ENCODE results near the gene DIAPH2. TPM values are rescaled to one million over a fixed set of nuclear protein-coding genes. Genes with fewer than 3 reads are reported as not detected.

DIAPH2 gene
- polyA plus RNA-seq, 1 donor = 9.5 TPM

DNA sequence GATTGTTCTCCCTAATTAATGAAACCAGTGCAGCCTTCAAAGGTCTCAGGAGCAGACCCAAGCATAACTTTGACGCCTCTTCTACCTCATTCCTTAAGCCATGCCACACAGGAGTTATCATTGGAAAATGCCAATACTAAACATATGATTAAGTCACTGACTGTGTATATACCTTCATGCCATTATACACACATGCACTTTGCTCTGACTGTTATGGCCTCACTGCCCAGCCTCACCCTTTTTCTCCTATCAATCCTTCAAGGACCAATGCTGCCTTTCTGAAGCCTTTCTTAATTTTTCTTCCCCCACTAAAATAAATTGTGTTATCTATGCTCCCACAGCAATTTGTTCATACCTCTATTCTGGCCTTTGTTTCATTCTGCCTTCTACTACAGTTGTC, 924.7 kb downstream of the DIAPH2 start:
- DNase-seq = no peak

DNA sequence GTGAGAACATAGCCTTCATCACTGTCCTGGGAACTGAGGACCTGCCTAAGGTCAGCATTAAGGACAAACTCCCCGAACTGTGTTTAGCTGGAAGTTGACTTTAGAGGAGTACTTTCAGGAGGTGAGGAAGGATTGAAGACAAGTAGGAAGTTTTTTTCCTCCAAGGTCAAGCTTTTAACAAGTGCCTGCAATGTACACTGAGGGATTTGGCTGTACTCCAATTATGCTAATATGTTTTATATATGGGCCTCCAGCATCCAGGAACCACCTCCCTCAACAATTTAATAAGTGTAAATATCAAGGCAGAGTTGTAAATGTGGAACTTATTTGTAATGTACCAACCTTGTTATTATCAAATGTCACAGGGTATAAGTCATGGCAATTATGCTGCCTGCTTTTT, 925.3 kb downstream of the DIAPH2 start:
- DNase-seq = no peak

DNA sequence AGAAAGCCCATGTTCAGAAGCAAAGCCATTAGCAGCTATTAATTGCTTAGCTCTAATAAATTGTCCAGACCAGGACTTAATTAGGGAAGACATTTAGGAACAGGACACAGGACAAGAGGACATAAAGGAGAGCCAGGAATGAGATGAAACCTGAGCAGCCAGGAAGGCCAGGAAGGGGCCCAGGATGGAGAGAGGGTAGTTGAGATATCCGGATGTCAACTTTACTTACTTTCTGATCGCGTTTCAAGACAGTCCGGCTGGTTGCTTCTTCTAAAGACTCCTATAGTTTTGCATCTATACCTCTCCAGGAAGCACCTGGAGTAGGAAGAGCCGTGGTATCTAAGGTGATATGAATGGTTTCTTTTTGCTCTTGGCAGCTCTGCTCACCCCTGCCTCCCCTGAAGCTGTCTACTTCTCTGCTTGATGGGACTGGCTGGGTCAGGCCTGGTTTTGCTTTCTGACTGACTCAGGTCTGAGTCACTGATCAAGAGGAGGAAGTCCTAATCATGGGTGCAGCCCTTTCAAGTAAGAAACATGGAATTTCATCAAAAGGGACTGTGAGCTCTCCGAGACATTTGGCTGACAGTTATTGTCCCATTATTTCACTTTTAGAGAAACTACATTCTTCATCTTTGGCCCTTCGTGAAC, 932.4 kb downstream of the DIAPH2 start:
- no peak for DNase-seq

DNA sequence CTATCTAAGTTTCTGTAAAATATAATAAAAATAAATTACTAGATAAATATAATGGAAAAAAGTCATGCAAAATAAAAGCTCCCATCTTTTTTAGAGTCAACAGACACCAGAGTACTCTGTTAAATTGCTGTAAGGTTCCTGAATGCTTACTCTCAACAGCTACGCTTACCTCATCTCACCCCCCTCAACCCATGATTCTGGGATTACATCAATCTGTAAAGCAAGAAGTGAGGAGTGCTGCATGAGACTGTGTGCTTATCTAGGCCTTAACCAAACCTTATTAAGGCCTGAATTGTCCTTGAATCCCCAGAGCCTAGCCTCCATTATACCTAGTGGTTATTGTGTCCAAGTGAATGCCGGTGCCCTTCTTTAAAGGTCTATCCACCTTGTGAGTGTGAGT, 934.9 kb downstream of the DIAPH2 start:
- DNase-seq = no peak

DNA sequence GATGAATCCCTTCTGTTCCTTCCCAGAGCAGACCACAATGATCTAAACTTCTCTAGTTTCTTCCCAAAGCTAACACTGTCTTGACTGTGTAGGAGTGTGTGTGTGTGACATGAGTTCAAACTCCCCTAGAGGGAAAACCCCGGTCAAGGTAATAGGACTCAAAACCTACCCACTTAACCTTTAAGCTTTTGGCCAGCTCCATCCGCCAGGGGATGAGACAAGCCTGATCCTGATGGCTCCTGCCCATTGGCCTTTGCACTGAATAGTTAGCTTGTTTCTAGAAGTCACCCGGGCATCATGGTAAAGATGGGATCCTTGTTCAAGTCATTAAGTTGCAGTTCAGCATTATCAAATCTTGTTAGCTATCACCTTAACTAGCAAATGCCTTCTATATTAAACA, 937.5 kb downstream of the DIAPH2 start:
- no peak for DNase-seq

DNA sequence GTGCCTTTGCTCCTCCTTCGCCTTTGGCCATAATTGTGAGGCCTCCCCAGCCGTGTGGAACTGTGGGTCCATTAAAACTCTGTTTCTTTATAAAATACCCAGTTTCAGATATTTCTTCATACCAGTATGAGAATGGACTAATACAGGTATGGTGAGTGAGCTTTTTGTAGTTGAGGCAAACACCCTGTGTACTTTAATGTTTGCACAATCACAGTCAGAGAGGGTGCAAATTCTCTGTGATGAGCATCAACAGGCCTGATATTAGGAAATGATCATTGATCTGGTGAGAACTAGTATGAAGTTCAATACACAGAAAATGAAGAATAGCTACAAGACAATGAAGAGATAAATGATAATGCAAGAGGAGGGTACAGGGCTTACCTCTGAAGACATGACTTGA, 943.7 kb downstream of the DIAPH2 start:
- DNase-seq = no peak

DNA sequence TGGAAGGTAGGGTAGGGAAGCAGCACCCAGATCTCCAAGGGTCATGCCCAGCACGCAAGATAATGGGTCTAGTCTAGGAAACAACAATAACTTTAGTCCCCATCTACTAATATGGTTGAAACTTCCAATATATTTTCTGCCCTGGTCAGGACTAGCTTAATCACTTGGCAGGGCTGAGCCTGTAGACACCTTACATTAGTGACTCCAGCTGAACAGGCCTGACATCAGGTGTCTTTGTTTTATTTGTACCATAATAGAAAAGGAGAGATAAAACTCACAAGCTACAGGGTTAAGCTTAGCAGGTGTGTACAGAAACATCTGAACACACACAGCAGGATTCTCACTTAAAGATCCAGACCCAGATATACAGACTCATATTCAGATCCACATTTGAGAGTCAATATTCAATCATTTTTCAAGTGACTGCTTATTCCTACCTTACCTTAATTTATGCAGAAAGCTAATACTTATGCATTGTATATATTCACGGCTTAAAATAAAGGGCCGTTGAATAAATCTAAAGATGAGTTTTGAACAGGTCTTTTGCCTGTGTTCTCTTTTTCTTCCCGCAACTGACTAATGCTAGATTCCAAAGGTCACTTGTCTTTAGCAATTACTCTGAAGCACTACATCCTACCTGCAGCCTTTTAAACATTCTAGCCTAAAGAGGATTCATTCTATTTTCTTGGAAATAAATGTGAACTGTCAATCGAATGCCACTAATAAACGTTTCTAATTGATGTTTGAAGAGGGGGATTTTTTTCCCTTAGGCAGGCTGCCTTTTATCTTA, 944.4 kb downstream of the DIAPH2 start:
- no peak for DNase-seq

DNA sequence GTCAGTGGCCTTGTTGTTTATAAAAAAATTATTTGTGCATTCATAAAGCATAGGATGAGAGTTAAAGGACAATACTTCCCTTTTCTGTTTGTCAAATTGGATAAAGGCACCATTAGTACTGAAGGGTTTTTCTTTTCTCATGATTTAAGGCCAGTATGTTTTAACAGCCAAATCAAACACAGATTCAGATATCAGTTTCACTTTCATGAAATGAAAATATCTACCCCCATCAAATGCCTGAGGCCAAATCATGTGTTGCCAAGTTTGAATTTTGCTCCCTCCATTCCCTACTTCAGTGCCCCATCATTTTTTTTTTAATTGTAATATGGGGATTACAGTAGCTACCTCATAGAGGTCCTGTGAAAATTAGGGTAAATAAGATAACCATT, 944.9 kb downstream of the DIAPH2 start:
- DNase-seq = no peak

DNA sequence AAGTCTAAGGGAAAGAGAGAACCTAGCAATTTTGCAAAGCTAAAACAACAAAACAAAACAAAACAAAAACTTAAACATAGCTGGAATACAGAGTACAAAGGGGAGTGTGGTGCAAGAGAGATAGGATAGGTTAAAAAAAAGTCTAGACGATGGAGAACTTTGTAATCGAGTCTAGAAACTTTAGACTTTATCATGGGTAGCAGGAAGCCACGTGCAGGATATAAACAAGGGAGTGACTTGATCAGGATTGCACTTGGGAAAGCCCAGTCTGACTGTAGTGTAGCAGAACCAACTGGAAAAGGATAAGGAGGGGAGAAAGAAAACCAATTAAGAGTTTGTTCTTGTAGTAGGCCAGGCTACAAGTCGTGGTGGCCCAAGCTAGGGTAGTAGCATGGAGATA, 949.2 kb downstream of the DIAPH2 start:
- DNase-seq = no peak

DNA sequence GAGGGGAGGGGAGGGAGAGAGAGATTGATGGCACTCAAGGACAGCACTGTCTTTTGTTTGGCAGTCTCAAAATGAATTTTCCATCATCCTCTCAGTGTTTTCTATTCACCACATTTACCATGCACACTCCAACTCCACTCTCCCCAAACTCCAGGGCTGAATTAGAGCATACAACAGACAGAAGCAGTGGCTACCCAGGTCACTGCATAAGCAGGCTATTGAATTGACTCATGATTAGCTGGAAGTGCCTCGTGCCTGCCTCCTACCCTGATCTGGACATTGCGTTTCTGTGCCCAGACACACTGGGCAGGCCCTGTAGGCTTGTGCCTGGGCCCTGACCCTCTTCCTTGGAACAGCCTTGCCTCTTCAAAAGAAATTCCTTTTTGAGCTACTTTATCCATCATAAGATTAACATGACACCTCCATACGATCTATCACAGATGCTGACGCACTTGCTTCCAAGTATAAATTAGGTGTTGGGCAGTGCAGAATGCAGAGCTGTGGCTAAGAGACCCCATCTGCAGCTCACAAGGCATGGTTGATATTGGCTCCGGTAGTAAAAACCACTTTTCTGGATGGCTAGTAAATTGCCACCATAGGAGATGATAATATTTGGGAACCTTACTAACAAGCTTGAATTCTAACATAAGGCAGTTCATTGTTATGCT, 952.0 kb downstream of the DIAPH2 start:
- DNase-seq = no peak

DNA sequence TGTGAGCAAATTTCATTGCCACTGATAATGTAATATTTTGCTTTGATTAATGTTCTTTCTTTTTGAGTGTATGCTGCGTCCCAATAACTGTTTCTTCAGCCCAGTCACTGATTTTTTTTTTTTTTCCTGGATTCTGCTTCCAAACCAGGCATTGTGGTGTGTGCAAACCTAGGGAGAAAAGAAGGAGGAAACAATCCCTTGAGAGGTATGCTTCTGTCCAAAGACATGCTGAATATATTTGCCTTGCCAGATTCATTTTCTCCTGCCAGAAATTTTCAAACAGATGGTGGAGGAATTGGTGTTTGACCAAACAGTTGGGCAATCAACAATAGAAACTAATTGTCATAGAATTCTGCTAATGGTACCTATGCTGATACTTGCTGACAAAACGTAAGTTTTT, 952.6 kb downstream of the DIAPH2 start:
- DNase-seq = no peak

DNA sequence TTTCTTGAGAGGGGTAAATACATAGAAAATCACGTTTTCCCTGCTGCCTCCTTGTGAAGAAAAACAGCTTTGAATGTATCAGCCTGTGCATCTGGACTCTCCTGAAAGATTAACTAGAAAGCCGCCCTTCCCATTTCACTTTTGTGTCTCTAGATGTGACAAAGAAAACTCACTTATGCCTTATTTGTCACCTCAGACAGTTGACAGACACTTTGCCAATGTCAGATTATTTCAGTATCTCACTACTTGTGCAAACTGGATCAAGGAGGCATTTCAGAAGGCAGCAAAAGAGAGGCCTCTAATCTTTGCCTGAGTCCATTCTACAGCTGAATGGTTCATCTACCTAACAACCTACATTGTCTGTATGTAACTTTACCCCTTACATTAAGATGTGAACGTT, 954.0 kb downstream of the DIAPH2 start:
- no peak for DNase-seq

DNA sequence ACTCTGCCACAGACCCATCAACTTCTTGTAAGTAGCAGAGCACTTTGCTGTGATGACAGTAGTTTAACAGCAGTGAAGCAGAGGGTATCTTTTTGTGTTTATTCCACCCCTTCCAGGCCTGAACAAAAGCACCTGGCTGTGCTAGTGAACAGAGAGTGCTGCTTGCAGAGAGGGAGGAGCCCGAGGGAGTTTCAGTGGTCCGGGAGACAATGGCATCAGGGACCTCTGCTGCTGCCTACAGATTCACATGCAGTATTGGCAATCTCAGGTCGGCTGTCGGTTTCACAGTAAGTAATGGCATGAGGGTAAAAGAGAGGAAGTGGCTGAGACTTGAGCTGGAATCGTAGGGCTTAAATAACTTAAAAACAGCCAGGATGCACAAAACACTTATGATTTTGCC, 954.9 kb downstream of the DIAPH2 start:
- DNase-seq = no peak

Other genes with a start within 250 kb of the DIAPH2 start
- gene RPA4, start 199.1 kb downstream of the DIAPH2 start, polyA plus RNA-seq (ENCODE audit: insufficient read length) = 0.13 TPM

Measured in hindlimb muscle (tissue), 1 donor.